ENCODE measurements around the gene GSE1. TPM values are rescaled to one million over a fixed set of nuclear protein-coding genes. Genes with fewer than 3 reads are reported as not detected.

The GSE1 gene
- total RNA-seq, 1 donor: 23.1 TPM

DNA sequence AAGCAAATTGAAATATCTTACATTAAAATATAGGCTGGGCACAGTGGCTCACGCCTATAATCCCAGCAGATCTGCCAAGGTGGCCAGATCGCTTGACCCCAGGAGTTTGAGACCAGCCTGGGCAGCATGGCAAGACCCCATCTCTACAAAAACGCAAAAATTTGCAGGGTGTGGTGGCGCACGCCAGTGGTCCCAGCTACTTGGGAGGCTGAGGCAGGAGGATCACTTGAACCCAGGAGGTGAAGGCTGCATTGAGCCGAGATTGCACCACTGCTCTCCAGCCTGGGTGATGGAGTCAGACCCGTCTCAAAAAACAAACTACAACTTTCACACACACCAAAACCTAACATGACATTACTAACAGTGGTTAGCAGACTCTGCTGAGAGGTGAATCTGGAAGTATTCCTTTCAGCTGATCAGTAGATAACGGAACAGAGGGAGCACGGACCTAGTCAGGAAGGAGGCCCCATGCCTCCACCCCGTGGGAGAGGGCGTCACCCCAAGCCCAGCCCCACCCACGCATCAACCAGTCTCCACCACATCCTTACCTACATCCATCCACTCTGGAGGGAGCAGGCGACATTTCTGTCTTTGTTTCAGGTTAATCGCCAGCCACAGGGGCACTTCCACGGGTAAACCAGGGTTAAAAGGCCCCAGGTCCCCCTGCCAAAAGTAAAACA is 73.9 kb downstream of the GSE1 start:
- no peak overlapping the region for H3K4me3 ChIP-seq (ENCODE audit: low read depth, low read length)
- no peak for DNase-seq (ENCODE audit: low read depth)
- TF ChIP-seq, protein P1, sequence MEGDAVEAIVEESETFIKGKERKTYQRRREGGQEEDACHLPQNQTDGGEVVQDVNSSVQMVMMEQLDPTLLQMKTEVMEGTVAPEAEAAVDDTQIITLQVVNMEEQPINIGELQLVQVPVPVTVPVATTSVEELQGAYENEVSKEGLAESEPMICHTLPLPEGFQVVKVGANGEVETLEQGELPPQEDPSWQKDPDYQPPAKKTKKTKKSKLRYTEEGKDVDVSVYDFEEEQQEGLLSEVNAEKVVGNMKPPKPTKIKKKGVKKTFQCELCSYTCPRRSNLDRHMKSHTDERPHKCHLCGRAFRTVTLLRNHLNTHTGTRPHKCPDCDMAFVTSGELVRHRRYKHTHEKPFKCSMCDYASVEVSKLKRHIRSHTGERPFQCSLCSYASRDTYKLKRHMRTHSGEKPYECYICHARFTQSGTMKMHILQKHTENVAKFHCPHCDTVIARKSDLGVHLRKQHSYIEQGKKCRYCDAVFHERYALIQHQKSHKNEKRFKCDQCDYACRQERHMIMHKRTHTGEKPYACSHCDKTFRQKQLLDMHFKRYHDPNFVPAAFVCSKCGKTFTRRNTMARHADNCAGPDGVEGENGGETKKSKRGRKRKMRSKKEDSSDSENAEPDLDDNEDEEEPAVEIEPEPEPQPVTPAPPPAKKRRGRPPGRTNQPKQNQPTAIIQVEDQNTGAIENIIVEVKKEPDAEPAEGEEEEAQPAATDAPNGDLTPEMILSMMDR (IDR thresholded peaks at IDR 0.05; ENCODE audit: insufficient read depth, low read length): no peak

DNA sequence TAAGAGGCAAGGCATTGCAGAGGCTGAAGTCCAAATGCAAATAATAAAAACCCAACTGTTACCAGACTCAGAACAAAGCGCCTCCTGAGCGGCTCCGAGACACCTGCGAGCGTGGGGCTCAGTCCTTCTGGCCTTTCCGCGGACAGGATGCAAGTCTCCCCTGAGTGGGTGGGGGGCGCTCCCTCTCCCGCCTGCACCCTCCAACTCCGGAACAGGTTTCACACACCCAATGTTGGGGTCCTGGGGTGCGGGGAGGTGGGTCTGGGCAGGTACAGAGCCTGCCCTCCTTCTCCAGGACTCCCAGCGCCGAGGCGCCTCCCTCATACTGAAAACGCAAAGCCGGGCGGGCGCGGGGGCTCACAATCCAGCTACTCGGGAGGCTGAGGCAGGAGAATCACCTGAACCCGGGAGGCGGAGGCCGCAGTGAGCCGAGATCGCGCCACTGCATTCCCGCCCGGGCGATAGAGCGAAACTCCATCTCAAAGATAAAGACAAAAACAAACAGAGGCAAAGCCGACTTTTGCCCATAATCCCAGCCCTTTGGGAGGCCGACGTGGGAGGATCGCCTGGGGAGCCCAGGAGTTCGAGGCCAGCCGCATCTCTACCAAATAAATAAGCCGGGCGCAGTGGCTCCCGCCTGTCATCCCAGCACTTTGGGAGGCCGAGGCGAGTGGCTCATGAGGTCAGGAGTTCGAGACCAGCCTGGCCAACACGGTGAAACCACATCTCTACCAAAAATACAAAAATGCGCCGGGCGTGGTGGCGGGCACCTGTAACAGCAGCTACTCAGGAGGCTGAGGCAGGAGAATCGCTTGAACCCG is 74.7 kb downstream of the GSE1 start:
- DNase-seq (ENCODE audit: low read depth): no peak
- TF ChIP-seq, protein P1 (IDR thresholded peaks at IDR 0.05; ENCODE audit: insufficient read depth, low read length): no peak
- peak overlapping the region; percentile 84 for H3K4me3 ChIP-seq (ENCODE audit: low read depth, low read length)

DNA sequence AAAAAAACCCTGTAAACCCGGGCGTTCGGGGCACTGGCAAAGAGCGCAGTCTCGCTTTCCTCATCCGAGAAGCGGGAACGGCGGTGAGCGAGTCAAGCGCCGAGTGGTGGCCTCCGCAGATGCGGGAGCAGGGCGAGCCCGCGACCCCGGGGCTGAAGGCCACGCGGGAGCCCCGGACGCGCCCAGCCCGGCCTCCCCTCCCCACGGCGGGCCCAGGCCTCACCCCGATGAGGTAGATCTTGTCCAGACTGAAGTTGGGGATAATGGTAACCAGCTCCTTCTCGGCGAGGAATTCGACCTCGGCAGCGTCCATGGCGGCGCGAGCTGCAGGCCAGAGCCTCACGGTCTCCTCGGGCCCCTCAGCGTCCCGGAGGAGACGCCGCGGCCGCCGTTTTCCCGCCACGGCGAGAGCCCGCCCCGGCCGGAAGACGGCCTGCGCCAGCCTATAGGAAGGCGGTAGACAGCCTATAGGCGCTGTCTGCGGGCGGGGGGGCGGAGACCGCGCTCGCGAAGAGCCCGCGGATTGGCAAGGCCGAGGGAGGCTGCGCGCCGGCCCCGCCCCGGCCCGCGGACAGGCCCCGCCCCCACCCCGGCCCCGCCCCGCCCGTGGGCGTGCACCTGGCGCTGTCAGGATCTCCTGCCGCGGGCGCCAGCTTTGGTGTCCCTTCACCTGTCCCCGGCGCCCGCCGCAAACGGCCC is 75.6 kb downstream of the GSE1 start, which contains the start of gene GINS2:
TSS of gene GINS2 (minus strand) at position 369 of the 699 bp plus-strand sequence. CDS start at position 313, 56 bp downstream.
- TF ChIP-seq, protein P1 (IDR thresholded peaks at IDR 0.05; ENCODE audit: insufficient read depth, low read length): no peak
- peak within 1 kb of the TSS; percentile 84 for H3K4me3 ChIP-seq (ENCODE audit: low read depth, low read length)
- DNase-seq (ENCODE audit: low read depth): peak; percentile 74

DNA sequence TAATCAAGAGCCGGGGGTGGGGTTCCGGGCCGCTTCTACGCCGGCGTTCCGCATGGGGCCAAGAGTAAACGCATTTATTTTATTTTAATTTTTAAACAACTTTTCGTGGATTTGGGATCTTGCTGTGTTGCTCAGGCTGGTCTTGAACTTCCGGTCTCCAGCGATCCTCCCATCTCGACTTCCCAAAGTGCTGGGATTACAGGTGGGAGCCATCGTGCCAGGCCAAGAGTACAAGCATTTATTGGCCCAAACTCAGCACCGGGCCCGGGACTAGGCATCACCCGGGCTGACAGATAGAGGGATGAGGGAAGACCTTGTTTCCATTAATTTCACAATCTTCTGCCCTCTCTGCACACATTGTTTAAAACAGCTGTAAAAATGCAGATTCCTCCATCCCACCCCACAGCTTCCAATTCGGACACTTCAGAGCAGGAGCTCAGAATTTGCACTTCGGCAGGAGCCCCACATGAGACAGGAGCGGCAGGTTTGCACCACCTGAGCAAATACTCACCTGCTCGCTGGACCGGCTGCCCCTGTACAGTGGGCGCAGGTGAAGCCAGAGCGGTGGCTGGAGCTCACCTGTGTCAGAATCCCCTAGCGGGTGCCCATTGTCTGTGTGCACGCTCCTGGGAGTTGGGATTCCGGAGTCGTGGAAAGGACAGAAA is 76.3 kb downstream of the GSE1 start:
- no peak for DNase-seq (ENCODE audit: low read depth)
- H3K4me3 ChIP-seq (ENCODE audit: low read depth, low read length): peak overlapping the region; percentile 61
- TF ChIP-seq, protein P1 (IDR thresholded peaks at IDR 0.05; ENCODE audit: insufficient read depth, low read length): no peak

DNA sequence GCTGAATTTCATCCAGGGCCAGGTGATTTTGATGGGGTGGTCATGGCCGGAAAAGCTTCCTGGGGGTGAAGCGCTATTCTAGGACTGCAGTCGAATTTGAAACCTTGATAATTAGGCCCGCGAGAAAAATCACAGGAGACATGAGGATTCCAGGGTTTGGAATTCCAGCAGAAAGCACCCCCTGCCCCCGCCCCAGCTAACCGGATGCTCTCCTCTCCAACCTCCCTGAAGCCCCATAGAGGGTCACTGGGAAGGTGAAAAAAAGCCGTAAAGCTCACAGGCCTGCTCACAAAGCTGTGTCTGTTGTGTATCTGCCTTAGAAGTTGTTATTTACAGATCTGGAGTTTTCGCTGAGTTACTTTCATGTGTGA is 76.8 kb downstream of the GSE1 start:
- TF ChIP-seq, protein P1 (IDR thresholded peaks at IDR 0.05; ENCODE audit: insufficient read depth, low read length): no peak
- H3K4me3 ChIP-seq (ENCODE audit: low read depth, low read length): no peak overlapping the region
- no peak for DNase-seq (ENCODE audit: low read depth)

DNA sequence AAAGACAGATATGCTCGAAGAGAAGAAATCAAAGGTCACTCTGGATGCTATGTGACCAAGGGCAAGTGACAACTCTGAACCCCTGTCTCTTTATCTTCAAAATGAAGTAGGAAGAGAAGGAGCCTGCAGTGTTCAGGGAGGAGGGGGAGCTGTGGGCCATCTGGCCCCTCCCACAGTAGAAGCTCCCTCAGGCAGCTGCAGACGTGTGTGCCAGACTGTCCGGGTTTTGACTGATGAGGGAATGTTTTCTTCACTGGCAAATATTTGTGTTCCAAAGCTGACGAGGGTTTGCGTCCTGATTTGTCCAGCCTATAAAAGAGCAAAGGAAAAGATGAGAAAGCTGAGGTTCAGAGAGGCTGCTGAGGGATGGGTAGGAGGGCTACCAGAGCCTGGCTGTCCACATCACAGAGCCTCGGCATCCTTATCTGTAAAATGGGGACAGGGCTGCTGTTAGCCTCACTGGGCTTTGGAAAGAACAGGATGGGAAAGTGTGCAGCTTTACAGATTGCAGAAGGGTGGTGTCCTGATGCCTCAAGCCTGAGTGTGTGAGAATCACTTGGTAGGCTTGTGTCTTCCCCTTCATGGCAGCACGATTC is 77.4 kb downstream of the GSE1 start:
- H3K4me3 ChIP-seq (ENCODE audit: low read depth, low read length): no peak overlapping the region
- TF ChIP-seq, protein P1 (IDR thresholded peaks at IDR 0.05; ENCODE audit: insufficient read depth, low read length): no peak
- no peak for DNase-seq (ENCODE audit: low read depth)
